H54 (cell line): ENCODE results near the gene PLXNA2.

Experiments
- DNase-seq: peaks from one replicate; pipeline ENCODE4 v3.0.0; 2011; ENCODE audit warnings: low spot score, mixed read lengths; ENCODE audit not compliant: insufficient read length
- FAIRE-seq: peaks from 3 replicates; lab custom pipeline; 2011; peaks lifted over from hg19 to GRCh38; lab: Jason Lieb, UNC
- POLR2A ChIP-seq: IDR thresholded peaks from 2 replicates; pipeline ENCODE4 v1.6.1; 2011; ENCODE audit warnings: low read depth, mild to moderate bottlenecking, low read length

Gene PLXNA2

DNA sequence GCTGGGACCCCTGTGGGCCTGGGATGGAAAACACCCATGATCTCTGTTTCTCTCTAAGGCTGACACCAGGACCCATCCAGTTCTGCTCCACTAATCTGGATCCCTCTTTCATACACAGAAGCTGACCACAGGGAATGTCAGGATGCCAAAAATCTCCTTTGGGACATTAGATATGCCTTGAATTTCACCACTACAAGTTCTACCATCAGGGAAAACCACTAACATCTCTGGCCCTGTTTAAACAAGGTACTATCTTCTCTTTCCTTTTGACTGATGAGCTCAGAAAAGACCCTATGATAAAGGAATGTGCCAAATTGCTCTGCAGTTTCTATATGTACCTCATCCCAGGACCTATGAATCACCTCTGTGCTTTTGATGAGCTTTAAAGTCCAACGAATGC lies 10.2 kb upstream of the PLXNA2 start:
- DNase-seq (no peak), FAIRE-seq (no peak)
- TF ChIP-seq POLR2A = no peak

- no peak for TF ChIP-seq POLR2A
- FAIRE-seq (no peak), DNase-seq (no peak)
These were observed 8.8 kb upstream of the PLXNA2 start for GRCh38 chr1:208252836-208253576.

DNA sequence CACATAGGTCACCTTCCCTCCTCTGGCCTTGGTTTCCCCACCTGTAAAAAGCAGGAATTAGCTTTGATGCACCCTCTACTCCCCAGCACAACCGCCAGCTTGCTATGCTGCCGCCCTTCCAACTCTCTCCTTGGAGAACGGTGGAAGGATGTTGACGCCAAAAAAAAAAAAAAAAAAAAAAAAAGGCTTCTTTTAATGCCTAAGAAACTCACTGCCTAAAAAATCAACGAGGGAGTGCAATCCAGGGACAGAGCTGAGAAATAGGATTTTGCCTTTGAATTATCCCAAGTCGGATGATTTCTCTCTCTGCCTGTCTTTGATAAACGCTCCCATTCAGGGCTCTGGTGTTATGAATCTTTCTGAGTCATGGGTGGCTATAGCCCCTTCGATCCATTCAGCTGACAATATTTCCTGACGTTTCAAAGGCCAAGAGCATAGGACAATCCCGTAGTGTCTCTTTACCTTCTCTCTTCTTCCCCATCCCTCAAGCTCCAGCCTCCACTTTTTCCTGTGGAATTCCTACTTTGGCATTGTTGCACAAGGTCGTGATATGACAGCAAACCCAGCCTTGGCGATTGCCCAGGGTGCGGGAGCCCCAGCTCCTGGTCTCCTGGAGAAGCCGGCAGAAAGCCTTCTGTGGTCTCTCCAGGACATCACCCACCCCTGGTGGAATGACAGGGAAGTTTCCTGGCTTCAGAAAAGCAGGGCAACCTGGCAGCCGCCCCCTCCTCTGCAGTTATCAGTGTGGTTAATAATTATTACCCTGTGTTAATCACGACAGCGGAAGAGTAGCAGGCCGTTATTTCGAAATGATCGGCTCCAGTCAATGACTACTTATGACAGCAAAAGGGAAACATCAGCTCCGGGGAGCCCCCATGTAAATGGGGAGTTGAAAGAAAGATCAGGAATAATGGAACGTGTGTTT lies 8.0 kb upstream of the PLXNA2 start:
- TF ChIP-seq POLR2A = no peak
- no peak for DNase-seq
- no peak for FAIRE-seq

- no peak for DNase-seq
- TF ChIP-seq POLR2A = no peak
- FAIRE-seq = no peak
These were observed 6.8 kb upstream of the PLXNA2 start for GRCh38 chr1:208251015-208251414.

- no peak for TF ChIP-seq POLR2A
- DNase-seq = no peak
- FAIRE-seq = no peak
These were observed 6.4 kb upstream of the PLXNA2 start for GRCh38 chr1:208250613-208251012.

- no peak for TF ChIP-seq POLR2A
- DNase-seq = no peak
- FAIRE-seq = no peak
These were observed 5.0 kb upstream of the PLXNA2 start for GRCh38 chr1:208248991-208249696.

DNA sequence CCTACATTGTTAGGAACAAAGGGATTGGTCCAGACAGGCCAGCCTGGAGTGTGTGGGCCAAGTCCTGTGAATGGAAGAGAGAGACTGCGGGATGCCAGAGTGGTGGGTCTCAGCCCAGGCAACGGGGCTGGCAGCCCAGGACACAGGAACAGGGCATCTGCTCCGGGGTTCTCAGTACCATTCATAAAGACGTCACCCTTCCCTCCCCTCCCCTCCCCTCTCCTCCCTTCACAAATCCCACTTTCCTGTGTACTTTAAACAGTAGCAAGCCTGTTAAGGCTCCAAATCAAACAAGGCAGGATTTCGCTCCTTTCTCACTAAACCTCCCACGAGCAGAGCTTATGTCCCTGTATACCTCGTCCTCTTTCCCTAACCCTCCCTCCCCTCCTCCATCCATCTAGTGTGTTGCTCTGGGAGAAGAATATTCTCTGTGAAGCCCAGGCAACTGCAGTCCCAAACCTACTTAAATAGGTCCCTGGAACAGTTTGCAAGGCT lies 4.2 kb upstream of the PLXNA2 start:
- no peak for TF ChIP-seq POLR2A
- no peak for FAIRE-seq
- DNase-seq = no peak

DNA sequence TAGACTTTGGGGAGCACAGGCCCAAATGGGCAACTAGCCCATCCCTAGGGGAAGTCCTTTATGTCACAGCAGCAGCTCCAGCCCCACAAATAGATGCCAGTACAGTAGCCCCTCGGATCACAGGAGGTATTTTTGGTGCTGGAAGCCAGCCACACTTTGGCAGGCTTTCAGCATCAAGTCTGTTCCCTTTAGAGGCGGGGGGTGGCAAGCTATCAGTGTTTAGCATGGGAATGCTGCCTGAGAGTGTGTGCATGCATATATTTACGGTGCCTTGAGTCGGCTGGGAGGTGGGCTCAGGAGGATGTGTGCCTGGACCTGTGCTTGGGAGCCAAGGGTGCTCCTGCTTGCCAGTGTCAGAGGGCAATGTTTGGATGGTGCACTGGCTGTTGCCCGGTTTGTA lies 3.5 kb upstream of the PLXNA2 start:
- TF ChIP-seq POLR2A = no peak
- FAIRE-seq = no peak

GRCh38 chr1:208245185-208245705 lies 1.1 kb upstream of the PLXNA2 start:
- no peak for TF ChIP-seq POLR2A
- FAIRE-seq = no peak
- DNase-seq = peak; percentile 78

More for the DNA sequence above, 3.5 kb upstream of the PLXNA2 start:
- no peak for DNase-seq

DNA sequence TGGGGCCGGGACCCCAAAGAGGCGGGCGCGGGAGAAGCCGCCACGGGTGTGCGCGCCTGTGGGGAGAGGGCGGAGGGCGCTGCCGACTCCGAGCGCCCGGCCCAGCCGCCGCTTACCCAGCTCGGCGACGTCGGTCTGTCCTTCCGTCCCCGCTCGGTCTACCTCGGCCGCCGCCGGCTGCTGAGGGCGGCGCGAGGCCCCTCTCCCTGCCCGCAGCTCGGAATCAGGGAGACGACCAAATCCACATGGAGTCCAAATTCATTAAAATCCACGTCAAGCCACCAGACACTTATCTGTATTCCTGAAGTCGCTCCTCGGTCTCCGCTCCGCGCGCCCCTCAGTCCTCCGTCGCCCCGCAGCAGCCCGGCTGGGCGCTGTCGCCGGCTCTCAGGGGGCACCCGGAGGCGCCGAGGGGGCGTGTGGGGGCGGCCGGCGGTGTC lies 637 bp downstream of the PLXNA2 start:
- DNase-seq (no peak), FAIRE-seq (no peak)
- TF ChIP-seq POLR2A = 0 out of 2 replicates have a peak, but pooled peaks have one; percentile 2

GRCh38 chr1:208242941-208243526 lies 1.1 kb downstream of the PLXNA2 start:
- DNase-seq = no peak
- TF ChIP-seq POLR2A = 0 out of 2 replicates have a peak, but pooled peaks have one; percentile 1
- no peak for FAIRE-seq

GRCh38 chr1:208242146-208242545 lies 2.0 kb downstream of the PLXNA2 start:
- FAIRE-seq (no peak), DNase-seq (no peak)
- TF ChIP-seq POLR2A = no peak

- FAIRE-seq = no peak
- no peak for TF ChIP-seq POLR2A
- no peak for DNase-seq
These were observed 2.7 kb downstream of the PLXNA2 start for GRCh38 chr1:208241512-208241911.
